AG08396 (cell line): ENCODE measurements around the gene WDPCP.
A peak's percentile ranks its signal among the peaks of the same experiment; 100 is the strongest.
"Not testable (repeated sequence)": the region's sequence is repeated elsewhere in the genome, so short reads cannot be mapped to it uniquely, and the experiment has no call there.

ENCODE experiments used
- DNase-seq: peaks from one replicate; pipeline ENCODE4 v3.0.0; 2012; ENCODE audit warnings: low spot score, mixed read lengths

The WDPCP gene

GRCh38 chr2:63588385-63589147 is at the start of gene WDPCP, which contains the start of gene MDH1:
TSS of gene WDPCP (minus strand) at chr2:63588477. CDS start at chr2:63588271, 206 bp downstream.
TSS of gene MDH1 (plus strand) at chr2:63588963. CDS start at chr2:63589044, 81 bp downstream.
- DNase-seq = peak; percentile 87

GRCh38 chr2:63632382-63632781 is 44.1 kb upstream of the WDPCP start:
- DNase-seq = no peak

- DNase-seq = no peak
Measured at GRCh38 chr2:63631501-63631900, 43.2 kb upstream of the WDPCP start.

- no peak for DNase-seq
Measured at GRCh38 chr2:63628403-63628942, 40.2 kb upstream of the WDPCP start.

- DNase-seq = no peak
Measured at GRCh38 chr2:63627866-63628265, 39.6 kb upstream of the WDPCP start.

GRCh38 chr2:63623763-63624162 is 35.5 kb upstream of the WDPCP start:
- not testable (repeated sequence) for DNase-seq

- DNase-seq = no peak
Measured at GRCh38 chr2:63622751-63623150, 34.5 kb upstream of the WDPCP start.

GRCh38 chr2:63619328-63619727 is 31.1 kb upstream of the WDPCP start:
- DNase-seq = no peak

GRCh38 chr2:63617366-63617765 is 29.1 kb upstream of the WDPCP start:
- DNase-seq = no peak

- no peak for DNase-seq
Measured at GRCh38 chr2:63614983-63615945, 27.0 kb upstream of the WDPCP start.

- DNase-seq = peak; percentile 16
Measured at GRCh38 chr2:63614448-63614968, 26.2 kb upstream of the WDPCP start.

- DNase-seq = no peak
Measured at GRCh38 chr2:63613391-63613901, 25.2 kb upstream of the WDPCP start.

- DNase-seq = no peak
Measured at GRCh38 chr2:63610525-63610924, 22.2 kb upstream of the WDPCP start.

- DNase-seq = not testable (repeated sequence)
Measured at GRCh38 chr2:63608865-63609264, 20.6 kb upstream of the WDPCP start.

- no peak for DNase-seq
Measured at GRCh38 chr2:63604666-63605065, 16.4 kb upstream of the WDPCP start.

- no peak for DNase-seq
Measured at GRCh38 chr2:63600881-63601460, 12.7 kb upstream of the WDPCP start.

GRCh38 chr2:63598981-63599380 is 10.7 kb upstream of the WDPCP start:
- DNase-seq = no peak

- no peak for DNase-seq
Measured at GRCh38 chr2:63596401-63596883, 8.2 kb upstream of the WDPCP start.

- no peak for DNase-seq
Measured at GRCh38 chr2:63594660-63595059, 6.4 kb upstream of the WDPCP start.

- no peak for DNase-seq
Measured at GRCh38 chr2:63591566-63592175, 3.4 kb upstream of the WDPCP start.
